BE2C (cell line): ENCODE measurements around the gene GIGYF2.
"Not testable (repeated sequence)": the region's sequence is repeated elsewhere in the genome, so short reads cannot be mapped to it uniquely, and the experiment has no call there.

Experiments used
- DNase-seq: peaks from one replicate; pipeline ENCODE4 v3.0.0-alpha.2; 2020
- H3K27me3 ChIP-seq: fragments of 250-450 bp; sonication (Bioruptor Pico); 2 replicates; pipeline ENCODE4 v1.5.1; 2020; ENCODE audit warnings: mild to moderate bottlenecking
- H3K36me3 ChIP-seq: fragments of 250-450 bp; sonication (Bioruptor Pico); 2 replicates; pipeline ENCODE4 v1.5.1; 2020; ENCODE audit warnings: mild to moderate bottlenecking
- H3K4me1 ChIP-seq: fragments of 250-450 bp; sonication (Bioruptor Pico); 2 replicates; pipeline ENCODE4 v1.5.1; 2020
- H3K4me3 ChIP-seq: 2 replicates; pipeline ENCODE4 v1.5.1; 2011; ENCODE audit warnings: low read depth, low read length
- H3K9me3 ChIP-seq: fragments of 250-450 bp; sonication (Bioruptor Pico); 2 replicates; pipeline ENCODE4 v1.5.1; 2020
- CTCF ChIP-seq: IDR thresholded peaks from 2 replicates; pipeline ENCODE4 v1.5.1; 2012; ENCODE audit warnings: mild to moderate bottlenecking, low read depth, low read length

Gene GIGYF2

GRCh38 chr2:232843834-232844233 lies 146.7 kb downstream of the GIGYF2 start:
- no peak overlapping the region for H3K4me3 ChIP-seq
- no peaks in the 10 kb centered on the region for H3K4me1 ChIP-seq
- H3K36me3 ChIP-seq = peaks cover 83% of the 10 kb centered on the region
- TF ChIP-seq CTCF = peak; percentile 31
- H3K9me3 ChIP-seq = no peaks in the 10 kb centered on the region
- H3K27me3 ChIP-seq = no peaks in the 10 kb centered on the region
- DNase-seq = no peak

- DNase-seq = no peak
- TF ChIP-seq CTCF = no peak
- no peaks in the 10 kb centered on the region for H3K27me3 ChIP-seq
- H3K36me3 ChIP-seq = peaks cover 84% of the 10 kb centered on the region
- no peaks in the 10 kb centered on the region for H3K9me3 ChIP-seq
- no peaks in the 10 kb centered on the region for H3K4me1 ChIP-seq
- no peak overlapping the region for H3K4me3 ChIP-seq
These were observed 148.9 kb downstream of the GIGYF2 start for GRCh38 chr2:232846055-232846454.

- Histone ChIP-seq H3K4me3 (no peak overlapping the region), H3K36me3 (peaks cover 62% of the 10 kb centered on the region), H3K9me3 (no peaks in the 10 kb centered on the region), H3K4me1 (no peaks in the 10 kb centered on the region), H3K27me3 (no peaks in the 10 kb centered on the region)
- no peak for TF ChIP-seq CTCF
- no peak for DNase-seq
These were observed 152.9 kb downstream of the GIGYF2 start for GRCh38 chr2:232850039-232850438.

GRCh38 chr2:232852081-232852480 lies 154.9 kb downstream of the GIGYF2 start:
- H3K27me3 ChIP-seq, H3K4me3 ChIP-seq, H3K4me1 ChIP-seq, DNase-seq, H3K9me3 ChIP-seq: not testable (repeated sequence)
- H3K36me3 ChIP-seq = peaks cover 59% of the 10 kb centered on the region

- H3K4me3 ChIP-seq = no peak overlapping the region
- H3K36me3 ChIP-seq = peaks cover 59% of the 10 kb centered on the region
- no peak for DNase-seq
- no peaks in the 10 kb centered on the region for H3K9me3 ChIP-seq
- no peaks in the 10 kb centered on the region for H3K4me1 ChIP-seq
- H3K27me3 ChIP-seq = no peaks in the 10 kb centered on the region
- no peak for TF ChIP-seq CTCF
These were observed 155.5 kb downstream of the GIGYF2 start for GRCh38 chr2:232852676-232853075.

- TF ChIP-seq CTCF = no peak
- peaks cover 48% of the 10 kb centered on the region for H3K36me3 ChIP-seq
- no peak for DNase-seq
- no peaks in the 10 kb centered on the region for H3K9me3 ChIP-seq
- no peaks in the 10 kb centered on the region for H3K27me3 ChIP-seq
- no peak overlapping the region for H3K4me3 ChIP-seq
- H3K4me1 ChIP-seq = no peaks in the 10 kb centered on the region
These were observed 157.0 kb downstream of the GIGYF2 start for GRCh38 chr2:232854082-232854481.

GRCh38 chr2:232857158-232857563 lies 160.0 kb downstream of the GIGYF2 start:
- no peaks in the 10 kb centered on the region for H3K4me1 ChIP-seq
- H3K27me3 ChIP-seq = no peaks in the 10 kb centered on the region
- peaks cover 36% of the 10 kb centered on the region for H3K36me3 ChIP-seq
- no peaks in the 10 kb centered on the region for H3K9me3 ChIP-seq
- no peak overlapping the region for H3K4me3 ChIP-seq
- no peak for TF ChIP-seq CTCF
- no peak for DNase-seq
